Thyroid gland (tissue), 4 donors: ENCODE measurements around the gene CD5L. TPM values are rescaled to one million over a fixed set of nuclear protein-coding genes. Genes with fewer than 3 reads are reported as not detected.

Experiments used
- DNase-seq, 2 donors: peaks; one replicate each; pipeline ENCODE4 v3.0.0-alpha.2; 2019
- H3K27ac ChIP-seq, 3 donors: fragments of 200-600 bp; sonication (generic); 1 replicate in 2 of 3; 2 replicates in 1 of 3; pipeline ENCODE4 v1.5.1; 2016 to 2019; ENCODE audit warnings: mild to moderate bottlenecking in 1 of 3, moderate library complexity in 1 of 3
- H3K27me3 ChIP-seq: fragments of 200-600 bp; sonication (generic); one replicate; pipeline ENCODE4 v1.5.1; 2019
- H3K36me3 ChIP-seq, 2 donors: fragments of 200-600 bp; sonication (generic); one replicate each; pipeline ENCODE4 v1.5.1; 2016 to 2019
- H3K4me1 ChIP-seq, 2 donors: fragments of 200-600 bp; sonication (generic); one replicate each; pipeline ENCODE4 v1.5.1; 2017 to 2019
- H3K4me3 ChIP-seq, 3 donors: fragments of 200-600 bp; sonication (generic); replicated peaks in 1 of 3; 1 replicate in 2 of 3; 2 replicates in 1 of 3; pipeline ENCODE4 v1.5.1; 2016; ENCODE audit warnings: mild to moderate bottlenecking in 1 of 3
- H3K9me3 ChIP-seq: fragments of 200-600 bp; sonication (generic); one replicate; pipeline ENCODE4 v1.5.1; 2017
- POLR2A ChIP-seq, 2 donors: fragments of 450-650 bp; IDR thresholded peaks; one replicate each; pipeline ENCODE4 v1.6.1; 2017; ENCODE audit warnings: antibody characterized with exemption in 2 of 2, mild to moderate bottlenecking in 2 of 2, moderate library complexity in 1 of 2
- WGBS, 2 donors: methylation state at CpG; one replicate each; pipeline ENCODE4 v1.1.5; 2017; 5-methylcytosine and 5-hydroxymethylcytosine counted together
- intact Hi-C: fragments of 100-400 bp; cut with DNase I; formaldehyde crosslinking; loops from one replicate; pipeline ENCODE4 v1.15.1; 2023
- total RNA-seq, 4 donors: library from RNA; depleted of rRNA; stranded (reverse); fragments of >200 nt; gene quantifications; one replicate each; pipeline ENCODE4 v1.2.3, GENCODE V29; 2016
- TF ChIP-seq, protein P1 (sequence below), 6 experiments: fragments of 200-600 bp in 3 of 6; fragments of 450-650 bp in 3 of 6; sonication (generic) in 3 of 6; IDR thresholded peaks; one replicate each; pipeline ENCODE4 v1.5.1; 2016 to 2019; ENCODE audit warnings: antibody characterized with exemption in 6 of 6, mild to moderate bottlenecking in 2 of 6, inconsistent platforms in 1 of 6, moderate library complexity in 1 of 6

The CD5L gene
- total RNA-seq, 4 donors from 2014 or later: not detected

DNA sequence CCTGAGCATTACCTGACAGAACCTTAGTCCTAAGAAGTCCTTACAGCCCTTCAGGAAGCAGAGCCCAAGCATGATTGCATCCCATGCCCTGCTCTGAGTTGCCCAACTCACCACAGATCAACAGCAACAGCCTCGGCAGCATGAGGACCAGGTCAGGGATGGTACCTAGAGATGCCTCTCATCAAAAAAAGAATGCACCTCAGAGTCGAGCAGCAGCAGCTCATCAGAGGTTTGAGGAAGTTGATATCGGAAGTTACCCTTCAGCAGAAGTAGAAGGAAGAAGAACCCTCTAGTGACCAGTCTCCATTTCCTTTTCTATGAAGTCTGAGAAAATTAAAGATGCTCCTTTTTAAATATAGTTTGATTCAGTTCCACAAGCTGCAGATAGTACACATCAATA is 21.7 kb downstream of the CD5L start, which contains the start of gene FCRL1:
Gene FCRL1, minus strand, starts transcription at position 225 of the 400 bp plus-strand sequence. Its CDS starts 83 bp downstream, at position 142.
- intact Hi-C loops: no loop called here
- WGBS, 2 donors: 67 to 72% methylated on average over 3 of the region's 3 CpGs
- H3K4me3 ChIP-seq: no peak within 1 kb of the TSS
- H3K9me3 ChIP-seq: no peaks in the 10 kb centered on the region
- H3K27me3 ChIP-seq: no peaks in the 10 kb centered on the region
- H3K27ac ChIP-seq: no peak within 1 kb of the TSS
- no peaks in the 10 kb centered on the region for H3K36me3 ChIP-seq
- TF ChIP-seq POLR2A (IDR thresholded peaks at IDR 0.05): no peak
- TF ChIP-seq, protein P1, sequence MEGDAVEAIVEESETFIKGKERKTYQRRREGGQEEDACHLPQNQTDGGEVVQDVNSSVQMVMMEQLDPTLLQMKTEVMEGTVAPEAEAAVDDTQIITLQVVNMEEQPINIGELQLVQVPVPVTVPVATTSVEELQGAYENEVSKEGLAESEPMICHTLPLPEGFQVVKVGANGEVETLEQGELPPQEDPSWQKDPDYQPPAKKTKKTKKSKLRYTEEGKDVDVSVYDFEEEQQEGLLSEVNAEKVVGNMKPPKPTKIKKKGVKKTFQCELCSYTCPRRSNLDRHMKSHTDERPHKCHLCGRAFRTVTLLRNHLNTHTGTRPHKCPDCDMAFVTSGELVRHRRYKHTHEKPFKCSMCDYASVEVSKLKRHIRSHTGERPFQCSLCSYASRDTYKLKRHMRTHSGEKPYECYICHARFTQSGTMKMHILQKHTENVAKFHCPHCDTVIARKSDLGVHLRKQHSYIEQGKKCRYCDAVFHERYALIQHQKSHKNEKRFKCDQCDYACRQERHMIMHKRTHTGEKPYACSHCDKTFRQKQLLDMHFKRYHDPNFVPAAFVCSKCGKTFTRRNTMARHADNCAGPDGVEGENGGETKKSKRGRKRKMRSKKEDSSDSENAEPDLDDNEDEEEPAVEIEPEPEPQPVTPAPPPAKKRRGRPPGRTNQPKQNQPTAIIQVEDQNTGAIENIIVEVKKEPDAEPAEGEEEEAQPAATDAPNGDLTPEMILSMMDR (IDR thresholded peaks at IDR 0.05): no peak
- H3K4me1 ChIP-seq: no peaks in the 10 kb centered on the region
- DNase-seq: no peak

- WGBS, 2 donors: 79 to 87% methylated on average over 2 of the region's 2 CpGs
- TF ChIP-seq POLR2A (IDR thresholded peaks at IDR 0.05): no peak
- TF ChIP-seq, protein P1 (IDR thresholded peaks at IDR 0.05): no peak
- H3K36me3 ChIP-seq: no peaks in the 10 kb centered on the region
- no peaks in the 10 kb centered on the region for H3K4me1 ChIP-seq
- H3K27me3 ChIP-seq: no peaks in the 10 kb centered on the region
- DNase-seq: no peak
- H3K4me3 ChIP-seq: no peak overlapping the region
- H3K9me3 ChIP-seq: no peaks in the 10 kb centered on the region
- intact Hi-C loops: no loop called here
- H3K27ac ChIP-seq: no peak overlapping the region
These were observed 22.4 kb downstream of the CD5L start for GRCh38 chr1:157819215-157819614.

DNA sequence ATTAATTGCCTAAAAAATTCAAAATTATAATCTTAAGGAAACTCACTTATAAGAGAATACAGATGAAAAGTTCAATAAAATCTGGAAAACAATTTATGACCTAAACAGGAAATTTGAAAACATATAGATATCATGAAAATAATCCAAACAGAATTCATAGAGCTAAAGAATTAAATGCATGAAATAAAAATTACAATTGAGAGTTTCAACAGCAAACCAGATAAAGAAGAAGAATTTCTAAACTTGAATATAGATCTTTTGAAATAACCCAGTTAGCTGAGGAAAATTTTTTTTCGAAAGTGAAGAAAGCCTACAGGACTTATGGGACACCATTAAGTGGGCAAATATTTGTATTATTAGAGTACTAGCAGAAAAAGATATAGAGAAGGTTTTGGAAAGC is 28.3 kb downstream of the CD5L start:
- intact Hi-C loops: no loop called here
- Histone ChIP-seq H3K4me3 (no peak overlapping the region), H3K4me1 (no peaks in the 10 kb centered on the region), H3K27me3 (no peaks in the 10 kb centered on the region), H3K27ac (no peak overlapping the region), H3K36me3 (no peaks in the 10 kb centered on the region), H3K9me3 (no peaks in the 10 kb centered on the region)
- 77 to 88% methylated on average over 1 of the region's 1 CpG for WGBS, 2 donors
- no peak for DNase-seq
- TF ChIP-seq, protein P1 (IDR thresholded peaks at IDR 0.05): no peak
- no peak for TF ChIP-seq POLR2A (IDR thresholded peaks at IDR 0.05)

- no peak overlapping the region for H3K4me3 ChIP-seq
- no peak overlapping the region for H3K27ac ChIP-seq
- 51 to 52% methylated on average over 5 to 6 of the region's 6 CpGs for WGBS, 2 donors
- H3K4me1 ChIP-seq: no peaks in the 10 kb centered on the region
- TF ChIP-seq, protein P1 (IDR thresholded peaks at IDR 0.05): no peak
- TF ChIP-seq POLR2A (IDR thresholded peaks at IDR 0.05): no peak
- intact Hi-C loops: no loop called here
- no peaks in the 10 kb centered on the region for H3K27me3 ChIP-seq
- H3K36me3 ChIP-seq: no peaks in the 10 kb centered on the region
- no peak for DNase-seq
- H3K9me3 ChIP-seq: no peaks in the 10 kb centered on the region
These were observed 35.0 kb downstream of the CD5L start for GRCh38 chr1:157806431-157807149.

GRCh38 chr1:157803851-157804250 is 37.8 kb downstream of the CD5L start:
- WGBS, 2 donors: 79 to 87% methylated on average over 7 of the region's 7 CpGs
- Histone ChIP-seq H3K4me3 (no peak overlapping the region), H3K9me3 (no peaks in the 10 kb centered on the region), H3K4me1 (no peaks in the 10 kb centered on the region), H3K27me3 (no peaks in the 10 kb centered on the region), H3K36me3 (no peaks in the 10 kb centered on the region), H3K27ac (no peak overlapping the region)
- no peak for DNase-seq
- TF ChIP-seq POLR2A (IDR thresholded peaks at IDR 0.05): no peak
- TF ChIP-seq, protein P1 (IDR thresholded peaks at IDR 0.05): no peak
- intact Hi-C loops: no loop called here
